ENCODE measurements around the gene RAPGEF6.

The RAPGEF6 gene

GRCh38 chr5:131579917-131580671, 54.9 kb downstream of the RAPGEF6 start:
- TF ChIP-seq GABPA (IDR thresholded peaks at IDR 0.05; ENCODE audit: low read depth) (no peak), REST (IDR thresholded peaks at IDR 0.05; ENCODE audit: insufficient replicate concordance, low read depth) (no peak), CTCF (IDR thresholded peaks at IDR 0.05; ENCODE audit: insufficient read depth, low read length) (no peak), POLR2AphosphoS5 (IDR thresholded peaks at IDR 0.05; ENCODE audit: low read depth) (no peak), SPI1 (IDR thresholded peaks at IDR 0.05; ENCODE audit: borderline replicate concordance, low read depth) (no peak)
- DNase-seq (ENCODE audit: low read depth in 1 of 2, low spot score in 1 of 2), result no peak
- Histone ChIP-seq H3K27me3 (ENCODE audit: insufficient read depth, poor library complexity, severe bottlenecking) (no peaks in the 10 kb centered on the region), H3K4me3 (replicated peaks; ENCODE audit: insufficient read depth, low read length) (no peak overlapping the region), H3K27ac (replicated peaks) (no peak overlapping the region)

GRCh38 chr5:131575660-131576227, 59.3 kb downstream of the RAPGEF6 start:
- DNase-seq (ENCODE audit: low read depth in 1 of 2, low spot score in 1 of 2), result no peak
- no peaks in the 10 kb centered on the region for H3K27me3 ChIP-seq (ENCODE audit: insufficient read depth, poor library complexity, severe bottlenecking)
- no peak overlapping the region for H3K27ac ChIP-seq (replicated peaks)
- TF ChIP-seq CTCF (IDR thresholded peaks at IDR 0.05; ENCODE audit: insufficient read depth, low read length) (no peak), GABPA (IDR thresholded peaks at IDR 0.05; ENCODE audit: low read depth) (no peak), REST (IDR thresholded peaks at IDR 0.05; ENCODE audit: insufficient replicate concordance, low read depth) (no peak), SPI1 (IDR thresholded peaks at IDR 0.05; ENCODE audit: borderline replicate concordance, low read depth) (no peak), POLR2AphosphoS5 (IDR thresholded peaks at IDR 0.05; ENCODE audit: low read depth) (no peak)
- no peak overlapping the region for H3K4me3 ChIP-seq (replicated peaks; ENCODE audit: insufficient read depth, low read length)

- no peak overlapping the region for H3K4me3 ChIP-seq (replicated peaks; ENCODE audit: insufficient read depth, low read length)
- H3K27me3 ChIP-seq (ENCODE audit: insufficient read depth, poor library complexity, severe bottlenecking), result no peaks in the 10 kb centered on the region
- DNase-seq (ENCODE audit: low read depth in 1 of 2, low spot score in 1 of 2), result no peak
- no peak overlapping the region for H3K27ac ChIP-seq (replicated peaks)
- TF ChIP-seq SPI1 (IDR thresholded peaks at IDR 0.05; ENCODE audit: borderline replicate concordance, low read depth) (no peak), REST (IDR thresholded peaks at IDR 0.05; ENCODE audit: insufficient replicate concordance, low read depth) (no peak), CTCF (IDR thresholded peaks at IDR 0.05; ENCODE audit: insufficient read depth, low read length) (no peak), GABPA (IDR thresholded peaks at IDR 0.05; ENCODE audit: low read depth) (no peak), POLR2AphosphoS5 (IDR thresholded peaks at IDR 0.05; ENCODE audit: low read depth) (no peak)
These were observed 63.3 kb downstream of the RAPGEF6 start for GRCh38 chr5:131571669-131572168.
